A172 (cell line): ENCODE data around the gene ADGRG4. TPM values are rescaled to one million over a fixed set of nuclear protein-coding genes. Genes with fewer than 3 reads are reported as not detected.
"Not testable (repeated sequence)": the region's sequence is repeated elsewhere in the genome, so short reads cannot be mapped to it uniquely, and the experiment has no call there.

Experiments used
- DNase-seq: peaks from one replicate; pipeline ENCODE4 v3.0.0-alpha.2; 2015; ENCODE audit warnings: low spot score
- total RNA-seq: library from RNA; depleted of rRNA; stranded (reverse); fragments of >200 nt; shearing (Covaris generic); gene quantifications from 2 replicates; pipeline ENCODE4 v1.2.3, GENCODE V29; 2014; rRNA removed

Gene ADGRG4
- not detected in 2 replicates for total RNA-seq

DNA sequence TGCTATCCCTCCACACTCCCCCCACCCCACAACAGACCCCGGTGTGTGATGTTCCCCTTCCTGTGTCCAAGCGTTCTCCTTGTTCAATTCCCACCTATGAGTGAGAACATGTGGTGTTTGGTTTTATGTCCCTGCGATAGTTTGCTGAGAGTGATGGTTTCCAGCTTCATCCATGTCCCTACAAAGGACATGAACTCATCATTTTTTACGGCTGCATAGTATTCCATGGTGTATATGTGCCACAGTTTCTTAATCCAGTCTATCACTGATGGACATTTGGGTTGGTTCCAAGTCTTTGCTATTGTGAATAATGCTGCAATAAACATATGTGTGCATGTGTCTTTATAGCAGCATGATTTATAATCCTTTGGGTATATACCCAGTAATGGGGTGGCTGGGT lies at the start of gene ADGRG4:
Gene ADGRG4, plus strand, starts transcription at position 243 of the 400 bp plus-strand sequence. CDS start 7,815 bp downstream, outside the sequence.
- not testable (repeated sequence) for DNase-seq

DNA sequence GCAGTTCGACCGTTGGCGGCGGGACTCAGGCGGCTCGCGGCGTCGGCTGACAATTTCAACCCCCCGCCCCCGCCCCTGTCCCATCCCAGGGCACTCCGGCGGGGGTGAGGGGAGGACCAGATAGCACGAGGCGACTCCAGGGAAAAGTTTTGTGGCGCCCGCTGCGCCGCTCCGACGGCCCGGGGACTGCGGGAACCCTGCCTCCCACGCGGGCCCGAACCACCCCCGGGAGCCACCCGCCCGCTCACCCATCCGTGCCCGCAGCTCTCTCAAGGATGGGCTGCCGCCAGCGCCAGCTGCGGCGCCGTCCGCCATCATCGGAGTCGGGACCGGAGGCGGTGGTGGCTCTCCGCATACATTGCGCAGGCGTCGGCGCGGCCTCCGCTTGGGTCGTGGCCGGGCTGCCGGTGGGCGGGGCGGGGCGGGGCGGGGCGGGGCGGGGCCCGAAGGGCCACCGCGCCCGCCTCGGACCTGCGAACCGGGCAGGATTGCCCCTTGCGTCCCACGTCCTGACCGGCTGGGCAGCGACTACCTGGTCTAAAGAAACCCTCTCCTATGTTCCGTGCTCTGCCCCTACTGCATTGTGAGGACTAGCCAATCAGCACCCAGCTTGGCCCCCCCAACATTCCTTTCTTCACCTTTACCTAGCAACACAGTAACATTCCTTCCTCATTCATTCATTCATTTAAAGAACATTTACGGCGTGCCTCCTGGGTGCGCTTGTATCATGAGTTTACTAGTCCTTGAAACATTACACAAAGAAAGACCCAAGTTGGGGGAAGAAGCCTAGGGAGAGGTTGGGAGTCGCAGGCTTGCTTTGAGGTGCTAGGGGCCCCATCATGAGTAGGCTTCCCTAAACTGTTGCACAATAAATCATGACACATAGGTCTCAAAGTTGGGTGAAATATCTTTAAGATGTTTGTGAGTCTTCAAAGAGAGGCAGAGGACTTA lies 49.4 kb upstream of the ADGRG4 start, which contains the start of gene MAP7D3:
Gene MAP7D3, minus strand, starts transcription at position 360 of the 951 bp plus-strand sequence. Its CDS starts 42 bp downstream, at position 318.
- no peak for DNase-seq

- DNase-seq = no peak
Observed at GRCh38 chrX:136255541-136255940, 45.2 kb upstream of the ADGRG4 start.

DNA sequence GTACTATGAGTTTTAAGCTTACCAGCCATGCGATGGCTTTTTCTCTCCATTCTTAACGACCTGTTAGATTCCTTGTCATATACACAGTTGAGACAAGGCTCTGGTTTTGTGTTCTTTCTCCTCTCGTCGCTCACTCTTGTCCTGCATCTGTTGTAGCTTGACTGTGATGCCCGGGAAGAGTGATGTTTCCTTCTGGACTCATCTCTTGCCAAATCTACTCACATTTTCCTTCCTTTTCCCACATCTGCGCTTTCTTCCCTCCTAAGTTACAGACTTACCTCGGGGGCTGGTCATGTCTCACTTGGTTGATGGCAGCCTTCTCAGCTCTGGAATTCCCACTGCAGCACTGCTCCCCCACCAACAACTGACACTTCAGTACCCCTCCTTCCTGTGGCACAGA lies 44.7 kb upstream of the ADGRG4 start:
- no peak for DNase-seq

DNA sequence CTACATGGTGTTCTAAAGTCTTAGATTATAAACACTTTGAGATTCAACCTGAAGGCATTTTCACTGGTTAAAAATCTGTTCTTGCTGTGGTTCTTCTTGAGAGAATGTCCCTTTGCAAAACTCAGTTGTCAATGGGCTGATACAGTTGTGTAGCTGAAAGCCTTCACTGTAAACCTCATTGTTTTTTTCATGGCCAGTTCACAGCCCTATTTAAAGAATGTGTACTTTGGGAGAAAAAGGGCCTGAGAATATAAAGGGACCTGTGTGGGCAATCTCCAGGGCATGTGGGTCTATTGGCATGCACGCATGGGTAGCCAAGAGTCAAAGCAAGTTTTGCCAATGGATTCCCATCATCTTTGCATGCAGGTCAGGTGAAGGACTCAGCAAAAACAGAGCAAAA lies 41.8 kb upstream of the ADGRG4 start:
- DNase-seq = no peak

DNA sequence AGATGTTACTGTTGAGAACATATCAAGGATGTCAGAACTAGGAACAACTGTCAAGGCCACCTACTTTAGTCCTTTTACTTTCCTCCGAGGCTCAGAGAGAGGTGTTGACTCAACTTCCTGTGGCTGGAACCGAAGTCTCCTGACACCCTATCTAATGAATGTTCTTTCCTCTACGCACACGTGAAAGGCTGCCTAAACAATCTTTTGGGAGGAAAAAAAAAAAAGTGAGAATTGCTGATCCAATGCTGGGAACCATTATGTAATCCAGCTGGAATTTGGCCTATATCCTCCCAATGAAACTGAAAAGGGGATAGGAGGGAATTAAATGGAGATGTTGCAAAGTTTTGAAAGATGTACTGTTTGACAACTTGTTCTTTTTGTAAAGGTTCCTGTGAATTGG lies 41.2 kb upstream of the ADGRG4 start:
- DNase-seq = peak; percentile 38

DNA sequence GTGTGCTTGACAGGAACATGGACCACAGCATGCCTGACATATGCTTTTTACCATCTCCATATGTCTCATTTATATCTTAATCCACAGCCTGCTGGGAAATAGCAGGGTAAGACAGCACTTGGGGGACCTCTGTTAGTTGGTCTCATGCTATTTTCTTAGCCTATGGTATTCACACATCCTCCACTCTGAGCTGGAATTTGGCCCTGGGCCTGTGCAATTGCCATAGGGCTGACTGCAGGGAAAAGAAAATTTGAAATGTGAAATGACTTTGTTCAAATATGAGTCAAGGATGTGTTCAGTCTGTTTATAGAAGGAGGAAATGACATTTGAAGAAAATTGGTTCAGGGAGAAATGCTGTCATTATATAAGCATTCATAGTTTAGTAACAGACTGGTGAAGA lies 40.0 kb upstream of the ADGRG4 start:
- no peak for DNase-seq

GRCh38 chrX:136261321-136261720 lies 39.4 kb upstream of the ADGRG4 start:
- no peak for DNase-seq

DNA sequence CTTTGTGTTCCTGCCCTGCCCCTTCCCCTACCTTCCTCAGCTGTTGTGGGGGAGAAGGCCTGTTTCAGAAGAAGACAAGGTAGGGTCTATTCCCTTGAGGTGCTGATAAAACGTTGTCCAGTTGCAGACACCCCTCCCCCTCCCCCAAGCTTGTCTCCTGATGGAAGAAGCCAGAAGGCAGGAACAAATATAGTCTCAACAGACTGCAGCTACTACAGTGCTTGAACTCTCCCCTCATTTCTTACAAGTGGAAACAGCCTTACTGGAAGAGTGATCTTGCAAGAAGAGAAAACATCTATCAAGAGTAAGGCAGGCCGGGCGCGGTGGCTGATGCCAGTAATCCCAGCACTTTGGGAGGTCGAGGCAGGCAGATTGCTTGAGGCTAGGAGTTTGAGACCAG lies 38.5 kb upstream of the ADGRG4 start:
- no peak for DNase-seq

DNA sequence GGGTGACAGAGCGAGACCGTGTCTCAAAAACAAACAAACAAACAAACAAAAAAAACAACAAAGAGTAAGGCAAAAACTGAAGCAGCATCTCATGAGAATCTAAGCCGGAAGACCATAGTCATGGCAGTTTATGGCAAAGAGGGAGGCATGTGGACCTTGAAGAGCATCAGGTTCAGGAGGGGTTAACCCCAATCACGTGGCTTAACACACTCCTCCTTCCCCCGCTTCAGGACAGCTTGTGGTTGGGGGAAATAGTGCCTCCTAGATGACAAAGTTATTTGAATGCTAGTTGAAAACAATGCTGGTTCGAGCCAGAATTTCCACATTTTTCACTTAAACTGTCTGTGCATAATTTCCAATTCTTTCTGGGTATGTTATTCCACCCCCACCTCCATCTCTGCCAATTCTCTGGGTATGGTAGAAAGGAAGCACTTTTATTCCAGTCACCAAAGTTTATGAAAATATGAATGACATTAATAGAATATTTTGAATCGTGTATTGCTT lies 37.9 kb upstream of the ADGRG4 start:
- no peak for DNase-seq

DNA sequence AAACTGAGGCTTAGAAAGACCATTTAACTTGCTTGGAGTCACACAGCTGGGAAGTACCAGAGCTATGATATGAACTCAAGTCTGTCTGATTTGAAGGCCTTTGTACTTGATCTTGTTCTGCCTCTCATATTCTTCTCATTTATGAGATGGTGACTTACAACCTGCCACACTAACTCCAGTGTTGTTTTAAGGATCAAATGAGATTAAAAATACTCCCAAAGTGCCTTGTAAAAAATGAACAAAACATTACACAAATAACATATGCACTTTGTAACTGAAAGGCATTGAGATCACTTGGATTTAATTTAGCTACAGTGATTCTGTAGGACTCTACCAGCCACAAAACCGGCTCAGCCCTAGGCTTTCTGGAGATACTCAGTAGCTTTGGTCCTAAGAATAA lies 33.9 kb upstream of the ADGRG4 start:
- DNase-seq = no peak

- no peak for DNase-seq
Observed at GRCh38 chrX:136268051-136269048, 32.4 kb upstream of the ADGRG4 start.

GRCh38 chrX:136269921-136270320 lies 30.8 kb upstream of the ADGRG4 start:
- no peak for DNase-seq

DNA sequence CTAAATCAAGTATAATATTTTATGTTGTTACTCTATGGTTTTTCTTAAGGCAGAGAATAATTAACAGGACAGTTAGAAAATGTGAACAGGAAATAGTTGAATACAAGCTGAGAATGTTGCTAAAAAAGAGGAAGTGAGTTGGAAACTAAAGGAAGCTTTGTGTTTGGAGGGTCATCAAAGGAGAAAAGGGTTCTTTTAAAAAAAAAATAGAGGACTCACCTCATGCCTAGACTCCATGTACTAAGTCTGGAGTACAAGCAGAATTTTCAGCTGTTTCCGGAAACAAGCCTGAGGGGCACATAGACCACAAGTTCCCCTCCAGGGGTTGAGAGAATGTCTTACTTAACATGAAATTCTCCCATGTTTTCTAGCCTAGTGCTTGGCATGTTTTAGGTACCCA lies 29.5 kb upstream of the ADGRG4 start:
- no peak for DNase-seq

DNA sequence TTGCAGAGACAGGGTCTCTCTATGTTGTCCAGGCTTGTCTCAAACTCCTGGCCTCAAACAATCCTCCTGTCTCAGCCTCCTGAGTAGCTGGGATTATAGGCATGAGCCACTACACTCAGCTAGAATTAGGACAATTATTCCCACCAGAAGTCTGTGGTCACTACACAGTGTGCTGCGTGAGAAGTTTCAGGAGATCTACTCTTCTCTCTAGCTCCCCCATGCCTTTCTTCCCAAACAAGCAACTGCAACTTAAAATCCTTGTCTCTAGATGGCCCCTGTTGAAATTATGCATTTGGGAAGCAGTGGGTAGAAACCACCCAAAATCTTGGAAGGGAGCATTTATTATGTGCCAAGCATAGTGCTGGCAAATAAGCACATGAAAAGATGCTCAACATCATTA lies 28.4 kb upstream of the ADGRG4 start:
- no peak for DNase-seq

GRCh38 chrX:136273986-136274385 lies 26.8 kb upstream of the ADGRG4 start:
- DNase-seq = no peak

DNA sequence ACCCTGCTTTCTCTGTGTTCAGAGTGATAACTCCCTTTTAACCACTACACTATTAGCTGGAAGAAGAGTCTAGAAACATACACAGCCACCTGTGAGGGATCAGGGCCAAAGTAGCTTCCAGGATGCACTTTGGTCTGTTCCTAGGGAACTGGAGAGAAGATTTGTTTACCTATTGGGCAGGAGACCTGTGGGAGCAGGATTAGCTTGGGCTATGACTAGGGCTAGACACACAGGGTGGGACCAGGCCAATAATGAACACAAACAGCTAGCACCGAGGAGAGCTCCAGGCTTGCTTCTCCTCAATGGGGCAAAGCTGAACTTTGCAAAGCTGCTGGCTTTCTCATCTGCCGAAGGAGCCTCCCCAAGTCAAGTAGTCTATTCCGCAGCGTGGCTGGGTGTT lies 25.2 kb upstream of the ADGRG4 start:
- no peak for DNase-seq

DNA sequence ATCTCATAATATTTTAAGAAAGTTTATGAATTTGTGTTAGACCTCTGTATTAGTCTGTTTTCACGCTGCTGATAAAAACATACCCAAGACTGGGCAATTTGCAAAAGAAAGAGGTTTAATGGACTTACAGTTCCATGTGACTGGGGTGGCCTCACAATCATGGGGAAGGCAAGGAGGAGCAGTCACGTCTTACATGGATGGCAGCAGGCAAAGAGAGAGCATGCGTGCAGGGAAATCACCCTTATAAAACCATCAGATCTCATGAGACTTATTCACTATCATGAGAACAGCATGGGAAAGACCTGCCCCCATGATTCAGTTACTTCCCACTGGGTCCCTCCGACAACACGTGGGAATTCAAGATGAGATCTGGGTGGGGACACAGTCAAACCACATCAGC lies 14.4 kb upstream of the ADGRG4 start:
- not testable (repeated sequence) for DNase-seq

GRCh38 chrX:136291824-136292223 lies 8.9 kb upstream of the ADGRG4 start:
- DNase-seq = no peak

- no peak for DNase-seq
Observed at GRCh38 chrX:136292656-136293055, 8.1 kb upstream of the ADGRG4 start.

DNA sequence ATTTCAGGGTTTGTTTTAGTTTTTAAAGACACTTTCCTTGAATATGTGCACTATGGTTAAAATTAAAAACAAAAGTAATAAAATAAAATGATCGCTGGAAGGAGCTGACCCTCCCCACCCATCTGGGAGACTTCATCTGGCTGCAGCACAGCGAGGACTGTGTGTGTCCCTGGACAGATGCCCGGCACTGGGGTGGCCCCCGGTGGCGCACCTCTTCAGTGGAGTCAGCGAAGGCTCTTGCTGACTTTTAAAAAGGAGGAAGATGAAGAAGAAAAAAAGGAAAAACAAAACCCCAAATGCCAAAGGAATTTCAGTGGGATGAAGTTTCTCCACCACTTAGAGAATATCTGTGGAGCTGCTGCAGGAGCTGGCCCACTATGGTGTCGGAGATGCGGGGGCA lies 5.4 kb upstream of the ADGRG4 start:
- DNase-seq = no peak

DNA sequence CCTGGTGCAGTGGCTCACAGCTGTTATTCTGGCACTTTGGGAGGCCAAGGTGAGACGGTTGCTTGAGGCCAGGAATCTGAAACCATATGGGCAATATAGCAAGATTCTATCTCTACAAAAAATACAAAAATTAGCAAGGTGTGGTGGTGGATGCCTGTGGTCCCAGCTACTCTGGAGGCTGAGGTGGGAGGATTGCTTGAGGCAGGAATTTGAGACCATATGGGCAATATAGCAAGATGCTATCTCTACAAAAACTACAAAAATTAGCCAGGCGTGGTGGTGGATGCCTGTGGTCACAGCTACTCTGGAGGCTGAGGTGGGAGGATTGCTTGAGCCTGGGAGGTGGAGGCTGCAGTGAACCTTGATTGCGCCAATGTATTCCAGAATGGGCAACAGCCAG lies 2.3 kb downstream of the ADGRG4 start:
- no peak for DNase-seq
